Ovary (tissue), 9 donors: Measurements from ENCODE around the gene EFCAB6. TPM values are rescaled to one million over a fixed set of nuclear protein-coding genes. Genes with fewer than 3 reads are reported as not detected.

Experiments
- DNase-seq, 5 donors: peaks; one replicate each; pipeline ENCODE4 v3.0.0-alpha.2; 2019 to 2020
- H3K27ac ChIP-seq, 2 donors: fragments of 200-600 bp; one replicate each; pipeline versions ENCODE4 v1.5.1 to v1.8.0; 2019 to 2022
- H3K27me3 ChIP-seq: fragments of 200-600 bp; one replicate; pipeline ENCODE4 v1.8.0; 2022
- H3K36me3 ChIP-seq: fragments of 200-600 bp; sonication (generic); one replicate; pipeline ENCODE4 v1.5.1; 2019
- H3K4me1 ChIP-seq: one replicate; pipeline ENCODE4 v1.8.1; 2013; ENCODE audit warnings: mild to moderate bottlenecking, moderate library complexity; ENCODE audit not compliant: insufficient read depth
- H3K4me3 ChIP-seq: fragments of 200-600 bp; sonication (generic); one replicate; pipeline ENCODE4 v1.5.1; 2017
- H3K9me3 ChIP-seq, 2 donors: fragments of 200-600 bp in 1 of 2; sonication (generic) in 1 of 2; one replicate each; pipeline versions ENCODE4 v1.5.1 to v1.8.1; 2013 to 2019; ENCODE audit warnings: mild to moderate bottlenecking in 1 of 2, moderate library complexity in 1 of 2
- EP300 ChIP-seq: sonication (generic); formaldehyde crosslinking; IDR thresholded peaks from one replicate; pipeline ENCODE4 v1.6.1; 2017; ENCODE audit warnings: antibody characterized with exemption
- POLR2A ChIP-seq: fragments of 450-650 bp; IDR thresholded peaks from one replicate; pipeline ENCODE4 v1.6.1; 2017; ENCODE audit warnings: antibody characterized with exemption, mild to moderate bottlenecking, moderate library complexity
- WGBS, 3 donors: extraction: QIAGEN DNeasy Blood & Tissue Kit in 1 of 3; methylation state at CpG; one replicate each; pipeline versions ENCODE4 v1.1.5 to v1.1.7; 2013 to 2017; 5-methylcytosine and 5-hydroxymethylcytosine counted together
- intact Hi-C, 4 donors: fragments of 100-400 bp; cut with DNase I; formaldehyde crosslinking; loops; one replicate each; pipeline versions ENCODE4 v1.11.0 to v1.15.1; 2022 to 2023
- polyA plus RNA-seq, 2 donors: library from polyadenylated mRNA; stranded (reverse); fragments of 200-250 nt in 1 of 2; fragments of 350-450 nt in 1 of 2; fragmentation: Illumina TruSeq in 1 of 2; extraction: RNeasy Lipid Tissue Mini Kit (QIAGEN cat#74804) in 1 of 2; gene quantifications; one replicate each; pipeline ENCODE4 v1.2.3, GENCODE V29; 2013 to 2014
- total RNA-seq, 7 donors: library from RNA; depleted of rRNA in 2 of 7; stranded (reverse); fragments of >200 nt in 2 of 7; fragmentation: NEBNext Ultra II Directional in 3 of 7; extraction: Animal tissue kit (Norgen Biotek cat#: 25700) in 3 of 7; gene quantifications; one replicate each; pipeline versions ENCODE4 v1.1.0 to v1.2.4, GENCODE V29; 2016 to 2023
- TF ChIP-seq, protein P1 (sequence below), 3 donors: fragments of 450-650 bp in 2 of 3; fragments of 200-600 bp in 1 of 3; IDR thresholded peaks; one replicate each; pipeline versions ENCODE4 v1.5.1 to v1.8.0; 2016 to 2022; ENCODE audit warnings: antibody characterized with exemption in 3 of 3, mild to moderate bottlenecking in 1 of 3
- donor health status: DM: no; HTN: no; CAD: no; lungs with moderate emphysema.
- donor health status: DM: no; HTN: no; CAD: no.
- donor health status: Bipolar disorder and iron deficiency.
- donor health status: DM: yes; HTN: yes; CAD: no.
- donor health status: DM: no; HTN: no; CAD: no.
- donor health status: DM: yes; HTN: yes; CAD: no.

Gene EFCAB6
- total and polyA plus RNA-seq, 9 donors = 1.00 to 17.5 (median 6.7) TPM

GRCh38 chr22:43570531-43571165 lies 241.5 kb downstream of the EFCAB6 start:
- no peaks in the 10 kb centered on the region for H3K27me3 ChIP-seq
- no peak for TF ChIP-seq POLR2A
- TF ChIP-seq, protein P1, sequence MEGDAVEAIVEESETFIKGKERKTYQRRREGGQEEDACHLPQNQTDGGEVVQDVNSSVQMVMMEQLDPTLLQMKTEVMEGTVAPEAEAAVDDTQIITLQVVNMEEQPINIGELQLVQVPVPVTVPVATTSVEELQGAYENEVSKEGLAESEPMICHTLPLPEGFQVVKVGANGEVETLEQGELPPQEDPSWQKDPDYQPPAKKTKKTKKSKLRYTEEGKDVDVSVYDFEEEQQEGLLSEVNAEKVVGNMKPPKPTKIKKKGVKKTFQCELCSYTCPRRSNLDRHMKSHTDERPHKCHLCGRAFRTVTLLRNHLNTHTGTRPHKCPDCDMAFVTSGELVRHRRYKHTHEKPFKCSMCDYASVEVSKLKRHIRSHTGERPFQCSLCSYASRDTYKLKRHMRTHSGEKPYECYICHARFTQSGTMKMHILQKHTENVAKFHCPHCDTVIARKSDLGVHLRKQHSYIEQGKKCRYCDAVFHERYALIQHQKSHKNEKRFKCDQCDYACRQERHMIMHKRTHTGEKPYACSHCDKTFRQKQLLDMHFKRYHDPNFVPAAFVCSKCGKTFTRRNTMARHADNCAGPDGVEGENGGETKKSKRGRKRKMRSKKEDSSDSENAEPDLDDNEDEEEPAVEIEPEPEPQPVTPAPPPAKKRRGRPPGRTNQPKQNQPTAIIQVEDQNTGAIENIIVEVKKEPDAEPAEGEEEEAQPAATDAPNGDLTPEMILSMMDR (IDR thresholded peaks at IDR 0.05) = no peak
- no peak for TF ChIP-seq EP300
- no peaks in the 10 kb centered on the region for H3K4me1 ChIP-seq
- H3K36me3 ChIP-seq = no peaks in the 10 kb centered on the region
- intact Hi-C loops = no loop called here
- no peak overlapping the region for H3K27ac ChIP-seq
- no peak for DNase-seq
- no peak overlapping the region for H3K4me3 ChIP-seq
- H3K9me3 ChIP-seq = no peaks in the 10 kb centered on the region
- WGBS, 3 donors = 78 to 80% (median 79%) methylated on average over 14 of the region's 14 CpGs

- Histone ChIP-seq H3K27me3 (no peaks in the 10 kb centered on the region), H3K4me3 (no peak overlapping the region), H3K9me3 (no peaks in the 10 kb centered on the region), H3K4me1 (no peaks in the 10 kb centered on the region), H3K36me3 (no peaks in the 10 kb centered on the region), H3K27ac (no peak overlapping the region)
- 85 to 86% (median 85%) methylated on average over 6 of the region's 6 CpGs for WGBS, 3 donors
- intact Hi-C loops = no loop called here
- DNase-seq = no peak
- TF ChIP-seq, protein P1 (IDR thresholded peaks at IDR 0.05) = no peak
- TF ChIP-seq EP300 = no peak
- TF ChIP-seq POLR2A = no peak
Observed at GRCh38 chr22:43569111-43569510, 243.0 kb downstream of the EFCAB6 start.

GRCh38 chr22:43567691-43568324 lies 244.3 kb downstream of the EFCAB6 start:
- Histone ChIP-seq H3K27me3 (no peaks in the 10 kb centered on the region), H3K4me1 (no peaks in the 10 kb centered on the region), H3K9me3 (no peaks in the 10 kb centered on the region), H3K27ac (no peak overlapping the region), H3K4me3 (no peak overlapping the region), H3K36me3 (no peaks in the 10 kb centered on the region)
- TF ChIP-seq POLR2A (no peak), EP300 (no peak)
- TF ChIP-seq, protein P1 (IDR thresholded peaks at IDR 0.05) = no peak
- WGBS, 3 donors = 64 to 73% (median 69%) methylated on average over 8 of the region's 8 CpGs
- intact Hi-C loops = no loop called here
- no peak for DNase-seq

- WGBS, 3 donors = 81 to 85% (median 83%) methylated on average over 9 of the region's 9 CpGs
- H3K27ac ChIP-seq = no peak overlapping the region
Observed at GRCh38 chr22:43566561-43567332, 245.4 kb downstream of the EFCAB6 start.

More at GRCh38 chr22:43566561-43567332, 245.4 kb downstream of the EFCAB6 start:
- H3K4me1 ChIP-seq = no peaks in the 10 kb centered on the region
- no peaks in the 10 kb centered on the region for H3K36me3 ChIP-seq
- H3K27me3 ChIP-seq = no peaks in the 10 kb centered on the region
- TF ChIP-seq EP300 = no peak
- no peak for TF ChIP-seq POLR2A
- TF ChIP-seq, protein P1 (IDR thresholded peaks at IDR 0.05) = no peak
- no peaks in the 10 kb centered on the region for H3K9me3 ChIP-seq
- DNase-seq = no peak
- H3K4me3 ChIP-seq = no peak overlapping the region
- intact Hi-C loops = no loop called here
